Stomach (tissue), 9 donors: ENCODE data around the gene COMMD1. TPM values are rescaled to one million over a fixed set of nuclear protein-coding genes. Genes with fewer than 3 reads are reported as not detected.

Experiments used
- DNase-seq, 2 donors: peaks; one replicate each; pipeline versions ENCODE4 v3.0.0 to v3.0.0-alpha.2; 2013 to 2019
- H3K27ac ChIP-seq, 5 donors: fragments of 200-600 bp in 4 of 5; sonication (generic) in 4 of 5; one replicate each; pipeline ENCODE4 v1.5.1; 2013 to 2019; ENCODE audit warnings: mild to moderate bottlenecking in 1 of 5, moderate library complexity in 1 of 5
- H3K27me3 ChIP-seq, 3 donors: fragments of 200-600 bp; sonication (generic); one replicate each; pipeline ENCODE4 v1.5.1; 2017 to 2019; ENCODE audit warnings: mixed run types in 1 of 3
- H3K36me3 ChIP-seq, 4 donors: fragments of 200-600 bp; sonication (generic); 1 replicate in 3 of 4; 2 replicates in 1 of 4; pipeline ENCODE4 v1.5.1; 2016 to 2019
- H3K4me1 ChIP-seq, 4 donors: fragments of 200-600 bp; sonication (generic); one replicate each; pipeline ENCODE4 v1.5.1; 2016 to 2019
- H3K4me3 ChIP-seq, 4 donors: fragments of 200-600 bp; sonication (generic) in 3 of 4; one replicate each; pipeline ENCODE4 v1.5.1; 2016 to 2019; ENCODE audit warnings: mild to moderate bottlenecking in 1 of 4
- H3K9me3 ChIP-seq, 4 donors: fragments of 200-600 bp; sonication (generic); one replicate each; pipeline ENCODE4 v1.5.1; 2016 to 2019
- EP300 ChIP-seq: sonication (generic); formaldehyde crosslinking; IDR thresholded peaks from one replicate; pipeline ENCODE4 v1.6.1; 2017; ENCODE audit warnings: antibody characterized with exemption
- POLR2A ChIP-seq, 4 donors: fragments of 450-650 bp; IDR thresholded peaks; one replicate each; pipeline ENCODE4 v1.6.1; 2016; ENCODE audit warnings: antibody characterized with exemption in 4 of 4, control low read depth in 2 of 4, mild to moderate bottlenecking in 1 of 4, moderate library complexity in 1 of 4
- POLR2AphosphoS5 ChIP-seq, 3 donors: sonication (generic); formaldehyde crosslinking; IDR thresholded peaks; one replicate each; pipeline ENCODE4 v1.6.1; 2016; ENCODE audit warnings: antibody characterized with exemption in 3 of 3
- WGBS, 5 donors: extraction: QIAGEN DNeasy Blood & Tissue Kit in 3 of 5; methylation state at CpG; one replicate each; pipeline versions ENCODE4 v1.1.5 to v1.1.7; 2013 to 2018; 5-methylcytosine and 5-hydroxymethylcytosine counted together
- intact Hi-C: fragments of 100-400 bp; cut with DNase I; formaldehyde crosslinking; loops from one replicate; pipeline ENCODE4 v1.15.1; 2023; ENCODE audit warnings: low total_unique reads
- polyA plus RNA-seq, 3 donors: library from polyadenylated mRNA; stranded (reverse); fragments of 200-250 nt; gene quantifications; one replicate each; pipeline ENCODE4 v1.2.3, GENCODE V29; 2013
- total RNA-seq, 5 donors: library from RNA; depleted of rRNA; stranded (reverse); fragments of >200 nt; gene quantifications; one replicate each; pipeline versions ENCODE4 v1.1.0 to v1.2.3, GENCODE V29; 2014 to 2016
- TF ChIP-seq, protein P1 (sequence below), 7 experiments: fragments of 450-650 bp in 4 of 7; fragments of 200-600 bp in 3 of 7; sonication (generic) in 3 of 7; IDR thresholded peaks; one replicate each; pipeline ENCODE4 v1.5.1; 2016 to 2019; ENCODE audit warnings: antibody characterized with exemption in 7 of 7, control low read depth in 2 of 7, mild to moderate bottlenecking in 1 of 7
- donor health status: healthy with polysubstance abuse.
- donor health status: Bipolar disorder and iron deficiency.
- donor health status: healthy.

Gene COMMD1
- total and polyA plus RNA-seq, 8 donors = 12.1 to 155 (median 47.4) TPM

DNA sequence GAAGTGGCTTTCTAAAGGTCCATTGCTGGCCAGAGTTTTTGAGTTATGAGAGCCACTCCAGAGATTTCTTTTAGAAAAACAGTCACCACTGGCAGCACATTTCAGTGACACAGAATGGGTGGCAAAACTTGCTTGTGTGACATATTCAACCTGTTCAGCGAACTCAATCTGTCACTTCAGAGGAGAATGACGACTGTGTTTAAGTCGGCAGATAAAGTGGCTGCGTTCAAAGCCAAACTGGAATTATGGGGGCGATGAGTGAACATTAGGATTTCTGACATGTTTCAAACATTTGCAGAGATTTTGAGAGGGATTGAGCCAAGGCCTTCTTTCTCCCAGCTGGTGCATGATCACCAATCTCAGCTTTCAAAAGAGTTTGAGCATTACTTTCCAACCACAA is 150.9 kb downstream of the COMMD1 start:
- Histone ChIP-seq H3K9me3 (no peaks in the 10 kb centered on the region), H3K4me3 (no peak overlapping the region), H3K27me3 (no peaks in the 10 kb centered on the region), H3K4me1 (no peaks in the 10 kb centered on the region), H3K36me3 (peaks cover 0 to 4% (median 0%) of the 10 kb centered on the region in 4 donors), H3K27ac (no peak overlapping the region)
- DNase-seq = no peak
- intact Hi-C loops = no loop called here
- WGBS, 5 donors = 82 to 92% (median 86%) methylated on average over 5 of the region's 5 CpGs
- TF ChIP-seq POLR2A (IDR thresholded peaks at IDR 0.05) = no peak

DNA sequence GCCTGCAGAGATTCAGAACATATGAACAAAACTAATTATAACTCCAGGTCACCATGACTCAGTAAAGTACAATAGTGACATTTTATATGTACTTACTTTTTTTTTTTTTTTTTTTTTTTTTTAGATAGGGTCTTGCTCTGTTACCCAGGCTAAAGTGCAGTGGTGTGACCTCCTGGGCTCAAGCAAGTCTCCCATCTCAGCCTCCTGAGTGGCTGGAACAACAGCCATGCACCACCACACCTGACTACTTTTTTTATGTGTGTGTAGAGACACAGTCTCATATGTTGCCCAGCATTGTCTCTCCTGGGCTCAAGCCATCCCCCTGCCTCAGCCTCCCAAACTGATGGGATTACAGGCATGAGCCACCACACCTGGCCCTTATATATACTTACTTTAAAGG is 159.8 kb downstream of the COMMD1 start:
- no peaks in the 10 kb centered on the region for H3K9me3 ChIP-seq
- DNase-seq = no peak
- no peak overlapping the region for H3K4me3 ChIP-seq
- TF ChIP-seq, protein P1, sequence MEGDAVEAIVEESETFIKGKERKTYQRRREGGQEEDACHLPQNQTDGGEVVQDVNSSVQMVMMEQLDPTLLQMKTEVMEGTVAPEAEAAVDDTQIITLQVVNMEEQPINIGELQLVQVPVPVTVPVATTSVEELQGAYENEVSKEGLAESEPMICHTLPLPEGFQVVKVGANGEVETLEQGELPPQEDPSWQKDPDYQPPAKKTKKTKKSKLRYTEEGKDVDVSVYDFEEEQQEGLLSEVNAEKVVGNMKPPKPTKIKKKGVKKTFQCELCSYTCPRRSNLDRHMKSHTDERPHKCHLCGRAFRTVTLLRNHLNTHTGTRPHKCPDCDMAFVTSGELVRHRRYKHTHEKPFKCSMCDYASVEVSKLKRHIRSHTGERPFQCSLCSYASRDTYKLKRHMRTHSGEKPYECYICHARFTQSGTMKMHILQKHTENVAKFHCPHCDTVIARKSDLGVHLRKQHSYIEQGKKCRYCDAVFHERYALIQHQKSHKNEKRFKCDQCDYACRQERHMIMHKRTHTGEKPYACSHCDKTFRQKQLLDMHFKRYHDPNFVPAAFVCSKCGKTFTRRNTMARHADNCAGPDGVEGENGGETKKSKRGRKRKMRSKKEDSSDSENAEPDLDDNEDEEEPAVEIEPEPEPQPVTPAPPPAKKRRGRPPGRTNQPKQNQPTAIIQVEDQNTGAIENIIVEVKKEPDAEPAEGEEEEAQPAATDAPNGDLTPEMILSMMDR (IDR thresholded peaks at IDR 0.05) = no peak
- TF ChIP-seq POLR2A (IDR thresholded peaks at IDR 0.05) (no peak), POLR2AphosphoS5 (IDR thresholded peaks at IDR 0.05) (no peak), EP300 (no peak)
- H3K36me3 ChIP-seq = no peaks in the 10 kb centered on the region
- H3K27ac ChIP-seq = no peak overlapping the region
- H3K4me1 ChIP-seq = no peaks in the 10 kb centered on the region
- intact Hi-C loops = no loop called here
- no peaks in the 10 kb centered on the region for H3K27me3 ChIP-seq

DNA sequence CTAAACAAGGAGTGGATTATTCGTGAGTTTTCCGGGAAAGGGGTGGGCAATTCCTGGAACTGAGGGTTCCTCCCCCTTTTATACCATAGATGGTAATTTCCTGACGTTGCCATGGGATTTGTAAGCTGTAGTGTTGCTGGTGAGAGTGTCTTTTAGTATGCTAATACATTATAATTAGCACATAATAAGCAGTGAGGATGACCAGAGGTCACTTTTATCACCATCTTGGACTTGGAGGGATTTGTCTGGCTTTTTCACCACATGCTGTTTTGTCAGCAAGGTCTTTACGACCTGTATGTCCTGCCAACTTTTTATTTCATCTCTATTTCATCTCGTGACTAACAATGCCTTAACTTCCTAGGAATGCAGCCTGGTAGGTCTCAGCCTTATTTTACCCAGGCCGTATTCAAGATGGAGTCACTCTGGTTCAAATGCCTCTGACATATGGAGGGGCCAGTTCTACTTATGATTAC is 165.7 kb downstream of the COMMD1 start:
- Histone ChIP-seq H3K4me3 (no peak overlapping the region), H3K27ac (no peak overlapping the region), H3K27me3 (no peaks in the 10 kb centered on the region), H3K4me1 (no peaks in the 10 kb centered on the region), H3K36me3 (peaks cover 0 to 10% (median 7%) of the 10 kb centered on the region in 4 donors), H3K9me3 (peaks cover 0 to 13% (median 5%) of the 10 kb centered on the region in 4 donors)
- TF ChIP-seq POLR2AphosphoS5 (IDR thresholded peaks at IDR 0.05) (no peak), EP300 (no peak), POLR2A (IDR thresholded peaks at IDR 0.05) (no peak)
- TF ChIP-seq, protein P1 (IDR thresholded peaks at IDR 0.05) = no peak
- 82 to 94% (median 90%) methylated on average over 6 of the region's 6 CpGs for WGBS, 5 donors
- intact Hi-C loops = no loop called here
- no peak for DNase-seq

DNA sequence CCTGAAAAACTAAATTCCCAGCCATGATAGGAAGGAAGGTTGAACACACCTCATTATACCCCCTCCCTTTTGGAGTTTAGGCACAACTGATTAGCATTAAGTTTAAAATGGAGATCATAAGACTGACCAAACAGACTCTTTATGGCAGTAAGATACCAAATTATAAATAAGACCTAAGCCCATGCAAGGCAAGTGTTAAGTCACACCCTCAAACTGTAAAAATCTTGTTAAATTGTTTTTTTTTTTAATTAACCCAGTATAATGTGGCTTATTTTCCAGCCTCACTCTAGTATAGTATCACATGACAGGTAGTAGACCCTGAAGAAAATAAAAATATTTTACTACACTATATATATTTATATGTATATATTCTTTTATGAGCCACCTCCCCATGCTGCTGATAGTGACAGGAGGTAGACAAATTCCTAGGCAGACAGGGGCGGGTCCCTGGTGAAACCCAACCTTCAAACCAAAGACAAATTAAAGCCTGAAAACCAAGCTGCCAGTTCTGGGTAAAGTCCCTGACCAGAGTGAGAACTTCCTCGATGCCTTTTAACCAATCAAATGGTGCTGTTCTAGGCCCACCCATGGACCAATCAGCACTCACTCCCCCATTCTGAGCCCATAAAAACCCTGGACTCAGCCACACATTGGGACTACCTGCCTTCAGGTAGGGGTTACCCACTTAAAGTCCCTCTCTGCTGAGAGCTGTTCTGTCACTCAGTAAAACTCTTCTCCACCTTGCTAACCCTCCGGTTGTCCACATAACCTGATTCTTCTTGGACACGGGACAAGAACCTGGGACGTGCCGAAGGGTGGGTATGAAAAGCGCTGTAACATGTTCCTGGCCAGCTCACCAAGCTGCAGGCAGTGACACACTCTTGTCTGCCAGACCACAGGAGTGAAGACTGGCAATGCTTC is 166.5 kb downstream of the COMMD1 start:
- H3K36me3 ChIP-seq = peaks cover 0 to 10% (median 7%) of the 10 kb centered on the region in 4 donors
- intact Hi-C loops = no loop called here
- peaks cover 0 to 13% (median 5%) of the 10 kb centered on the region in 4 donors for H3K9me3 ChIP-seq
- no peak overlapping the region for H3K27ac ChIP-seq
- no peak for TF ChIP-seq POLR2A (IDR thresholded peaks at IDR 0.05)
- 97 to 99% (median 97%) methylated on average over 7 of the region's 7 CpGs for WGBS, 5 donors
- DNase-seq = no peak
- H3K4me3 ChIP-seq = no peak overlapping the region
- no peaks in the 10 kb centered on the region for H3K27me3 ChIP-seq
- peaks cover 0 to 4% (median 0%) of the 10 kb centered on the region in 4 donors for H3K4me1 ChIP-seq

DNA sequence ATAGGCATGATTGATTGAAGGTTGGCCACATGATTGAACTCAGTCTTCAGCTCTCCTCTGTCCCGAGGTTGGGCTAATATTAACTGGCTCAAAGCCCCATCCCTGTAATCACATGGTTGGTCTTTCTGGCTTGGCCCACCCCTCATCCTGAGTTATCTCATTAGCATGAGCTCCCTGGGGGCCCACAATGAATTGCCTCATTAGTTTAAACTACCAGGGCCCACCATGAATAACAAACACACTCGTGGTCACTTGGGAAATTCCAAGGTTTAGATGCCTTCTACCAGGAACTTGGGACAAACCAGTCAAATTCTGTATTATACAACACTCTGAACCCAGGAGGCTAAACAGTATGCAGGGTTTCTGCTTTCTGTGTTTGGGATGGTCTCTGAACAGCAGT is 168.8 kb downstream of the COMMD1 start:
- peaks cover 0 to 10% (median 7%) of the 10 kb centered on the region in 4 donors for H3K36me3 ChIP-seq
- H3K4me1 ChIP-seq = peaks cover 0 to 10% (median 0%) of the 10 kb centered on the region in 4 donors
- no peak overlapping the region for H3K4me3 ChIP-seq
- TF ChIP-seq POLR2A (IDR thresholded peaks at IDR 0.05) = no peak
- TF ChIP-seq, protein P1 (IDR thresholded peaks at IDR 0.05) = no peak
- no peak for TF ChIP-seq EP300
- TF ChIP-seq POLR2AphosphoS5 (IDR thresholded peaks at IDR 0.05) = no peak
- peaks cover 0 to 13% (median 5%) of the 10 kb centered on the region in 4 donors for H3K9me3 ChIP-seq
- intact Hi-C loops = no loop called here
- 76 to 89% (median 79%) methylated on average over 2 of the region's 2 CpGs for WGBS, 5 donors
- H3K27me3 ChIP-seq = no peaks in the 10 kb centered on the region
- DNase-seq = no peak
- H3K27ac ChIP-seq = no peak overlapping the region
